Inferior parietal cortex (tissue), 1 donor: ENCODE data around the gene JCHAIN.

ENCODE experiments used
- DNase-seq: peaks from one replicate; pipeline ENCODE4 v3.0.0-alpha.2; 2016; ENCODE audit errors: extremely low spot score

The JCHAIN gene

GRCh38 chr4:70640192-70640591 lies 26.1 kb downstream of the JCHAIN start:
- no peak for DNase-seq

GRCh38 chr4:70637239-70637913 lies 28.9 kb downstream of the JCHAIN start:
- no peak for DNase-seq

DNA sequence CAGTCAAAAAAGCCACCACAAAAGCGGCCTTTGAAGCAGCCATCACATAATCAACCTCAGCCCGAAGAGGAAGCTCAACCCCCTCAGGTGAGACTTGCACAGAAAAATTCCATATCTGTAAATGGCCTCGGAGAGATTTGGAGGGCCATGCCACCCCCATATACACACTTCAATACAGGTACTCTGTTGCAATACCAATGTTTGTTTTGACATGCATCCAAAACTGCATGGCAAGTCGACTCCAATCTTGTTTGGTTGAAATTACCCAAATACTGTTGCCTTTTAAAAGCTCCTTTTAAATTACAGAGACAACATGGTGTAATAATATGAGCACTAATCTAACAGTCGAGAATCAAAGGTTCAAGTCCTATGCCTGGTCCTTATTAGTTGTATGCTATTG lies 31.8 kb downstream of the JCHAIN start:
- DNase-seq: no peak

GRCh38 chr4:70632028-70632427 lies 34.3 kb downstream of the JCHAIN start:
- DNase-seq: no peak

DNA sequence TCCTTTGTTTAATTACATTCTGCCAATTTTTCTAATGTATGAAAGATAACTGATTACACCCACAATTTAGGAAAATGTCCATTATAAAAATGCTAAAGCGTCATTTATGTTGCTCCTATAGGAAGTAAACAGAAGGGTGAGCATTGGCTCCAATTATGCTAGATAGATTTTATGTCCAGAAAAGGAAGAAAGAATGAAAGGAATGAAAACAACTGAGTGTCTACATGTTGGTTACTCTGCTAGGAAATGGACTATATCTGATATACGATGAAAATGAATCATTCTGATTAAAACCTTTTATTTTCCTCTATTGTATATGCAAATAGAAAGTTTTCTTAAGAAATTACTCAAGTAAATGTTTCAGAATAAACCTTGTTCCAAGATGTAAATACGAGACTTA lies 36.1 kb downstream of the JCHAIN start:
- no peak for DNase-seq

- DNase-seq: no peak
Measured at GRCh38 chr4:70629469-70630090, 36.7 kb downstream of the JCHAIN start.

DNA sequence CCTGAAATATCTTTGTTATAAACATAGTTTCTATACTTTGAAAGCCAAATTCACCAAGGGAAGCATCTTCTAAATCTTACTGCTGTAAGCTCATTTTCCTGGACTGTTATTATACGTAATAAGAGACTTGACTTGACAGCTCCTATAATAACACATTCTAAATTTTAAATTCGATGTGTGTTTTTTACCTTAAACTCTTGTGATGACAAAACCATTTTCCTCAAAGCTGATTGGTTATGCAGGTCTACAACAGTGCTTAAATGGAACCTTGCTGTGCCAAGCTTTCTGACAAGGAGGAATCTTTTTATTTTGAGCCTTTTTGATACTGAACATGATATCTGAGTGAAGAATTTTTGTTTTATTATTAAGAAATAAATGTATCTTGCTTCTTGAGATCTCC lies 37.9 kb downstream of the JCHAIN start, which contains the start of gene ENAM:
Gene ENAM (plus strand): TSS at position 301 of the 400 bp plus-strand sequence. CDS start 757 bp downstream, outside the sequence.
- no peak for DNase-seq

- no peak for DNase-seq
Measured at GRCh38 chr4:70627620-70628019, 38.7 kb downstream of the JCHAIN start.

GRCh38 chr4:70624226-70624793 lies 42.0 kb downstream of the JCHAIN start:
- no peak for DNase-seq

DNA sequence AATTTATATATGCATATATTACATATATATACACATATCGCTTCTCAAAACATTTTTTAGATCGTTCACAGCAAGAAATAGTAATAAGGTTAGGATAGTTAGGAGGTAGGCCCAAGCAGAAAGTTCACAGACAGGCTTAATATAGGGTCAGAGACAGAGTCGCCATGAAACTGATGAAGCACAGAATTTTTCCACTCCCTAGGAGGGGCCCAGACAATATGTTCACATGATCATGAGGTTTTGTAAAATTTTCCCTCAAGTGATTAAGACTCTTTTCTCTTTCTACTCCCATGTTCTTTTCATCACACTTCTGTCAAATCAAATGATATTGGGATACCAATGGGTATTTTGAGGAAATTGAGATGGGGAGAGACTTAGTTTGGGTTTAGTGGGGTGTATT lies 43.0 kb downstream of the JCHAIN start:
- DNase-seq: no peak

- DNase-seq: no peak
Measured at GRCh38 chr4:70619778-70620177, 46.5 kb downstream of the JCHAIN start.

DNA sequence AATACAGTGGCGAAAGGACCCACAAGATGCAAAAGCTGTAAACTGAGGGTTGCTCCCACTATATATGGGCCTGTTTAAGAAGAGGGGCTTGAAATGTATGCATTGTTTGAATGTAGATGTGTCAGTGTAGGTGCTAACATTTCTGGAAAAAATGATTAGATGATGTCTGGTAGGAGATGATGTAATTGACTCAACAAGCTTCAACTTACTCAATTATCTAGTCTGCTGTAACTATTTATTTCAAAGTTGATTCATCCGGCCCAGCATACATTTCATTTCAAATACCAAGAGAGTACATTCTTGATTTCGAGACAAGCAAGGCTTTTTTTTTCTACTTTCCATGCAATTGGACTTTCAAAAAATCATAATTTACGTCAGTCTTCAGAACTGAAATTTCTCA lies 47.0 kb downstream of the JCHAIN start:
- no peak for DNase-seq

DNA sequence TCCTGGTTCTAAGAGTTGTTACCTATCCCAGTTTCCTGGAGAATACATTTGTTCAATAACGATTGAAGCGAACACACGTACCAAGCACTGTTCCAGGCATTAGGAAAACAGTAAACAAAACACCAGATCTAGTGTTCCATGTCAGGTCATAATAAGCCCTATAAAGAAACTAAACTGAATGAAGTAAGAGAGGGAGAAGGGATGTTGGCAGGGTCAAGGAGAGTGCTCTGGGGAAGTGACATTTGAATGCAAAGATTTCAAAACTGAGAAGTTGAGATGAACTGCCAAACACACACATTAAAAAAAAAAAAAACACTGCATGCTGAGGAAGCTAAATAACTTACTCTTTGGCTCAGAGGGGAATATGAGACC lies 52.1 kb downstream of the JCHAIN start:
- no peak for DNase-seq

- DNase-seq: no peak
Measured at GRCh38 chr4:70613306-70614183, 52.8 kb downstream of the JCHAIN start.

DNA sequence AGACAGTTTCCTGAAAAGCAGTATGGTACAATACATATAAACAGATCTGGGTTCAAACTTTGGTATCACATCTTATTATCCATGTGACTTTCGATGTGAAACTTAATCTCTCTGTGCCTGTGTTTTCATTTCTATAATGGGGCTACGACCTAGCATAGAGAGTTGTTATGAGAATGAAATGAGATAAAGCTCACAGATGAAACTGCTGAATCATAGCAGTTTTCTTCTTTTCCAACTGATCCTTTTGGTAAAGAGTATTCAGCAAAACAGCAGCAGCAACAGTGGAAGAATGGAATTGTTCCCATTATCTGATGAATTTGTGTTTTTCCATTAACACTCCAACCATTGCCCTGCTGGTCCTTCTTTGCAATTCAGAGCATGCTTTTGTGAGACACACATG lies 58.0 kb downstream of the JCHAIN start:
- DNase-seq: no peak

DNA sequence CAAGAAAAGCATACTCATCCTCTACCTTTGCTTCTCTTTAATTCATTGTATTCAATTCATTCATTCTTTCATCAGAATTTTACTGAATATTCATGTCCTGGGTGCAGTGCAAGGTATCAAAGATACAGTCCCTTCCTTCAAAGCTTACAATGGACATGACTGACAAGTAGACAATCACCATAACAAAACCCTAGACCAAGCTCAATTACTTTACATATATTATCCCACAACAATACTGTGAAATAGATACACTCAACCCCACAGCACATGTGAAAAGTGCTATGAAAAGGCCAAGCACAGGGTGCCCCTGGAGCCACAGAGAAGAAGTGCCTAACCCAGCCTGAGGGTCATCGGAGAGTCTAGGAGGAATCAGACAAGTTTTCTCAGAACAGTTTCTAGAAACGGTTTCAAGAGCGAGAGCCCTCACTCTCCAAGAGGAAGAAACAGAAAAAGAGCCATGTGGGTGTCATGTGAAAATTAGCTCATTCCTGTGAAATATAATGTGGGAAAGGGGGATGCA lies 58.9 kb downstream of the JCHAIN start:
- no peak for DNase-seq

DNA sequence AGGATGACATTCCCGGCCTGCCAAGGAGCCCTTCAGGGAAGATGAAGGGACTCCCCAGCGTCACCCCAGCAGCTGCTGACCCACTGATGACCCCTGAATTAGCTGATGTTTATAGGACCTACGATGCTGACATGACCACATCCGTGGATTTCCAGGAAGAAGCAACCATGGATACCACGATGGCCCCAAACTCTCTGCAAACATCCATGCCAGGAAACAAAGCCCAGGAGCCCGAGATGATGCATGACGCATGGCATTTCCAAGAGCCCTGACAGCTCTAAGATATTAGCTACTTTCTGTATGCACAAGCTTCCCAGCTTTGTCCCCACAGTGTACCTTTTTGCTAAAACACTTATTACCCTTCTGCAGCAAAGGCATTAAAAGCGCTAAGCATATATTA lies 59.8 kb downstream of the JCHAIN start:
- no peak for DNase-seq
